ENCODE measurements around the gene CGB1.
"Not testable (repeated sequence)": the region's sequence is repeated elsewhere in the genome, so short reads cannot be mapped to it uniquely, and the experiment has no call there.

The CGB1 gene

DNA sequence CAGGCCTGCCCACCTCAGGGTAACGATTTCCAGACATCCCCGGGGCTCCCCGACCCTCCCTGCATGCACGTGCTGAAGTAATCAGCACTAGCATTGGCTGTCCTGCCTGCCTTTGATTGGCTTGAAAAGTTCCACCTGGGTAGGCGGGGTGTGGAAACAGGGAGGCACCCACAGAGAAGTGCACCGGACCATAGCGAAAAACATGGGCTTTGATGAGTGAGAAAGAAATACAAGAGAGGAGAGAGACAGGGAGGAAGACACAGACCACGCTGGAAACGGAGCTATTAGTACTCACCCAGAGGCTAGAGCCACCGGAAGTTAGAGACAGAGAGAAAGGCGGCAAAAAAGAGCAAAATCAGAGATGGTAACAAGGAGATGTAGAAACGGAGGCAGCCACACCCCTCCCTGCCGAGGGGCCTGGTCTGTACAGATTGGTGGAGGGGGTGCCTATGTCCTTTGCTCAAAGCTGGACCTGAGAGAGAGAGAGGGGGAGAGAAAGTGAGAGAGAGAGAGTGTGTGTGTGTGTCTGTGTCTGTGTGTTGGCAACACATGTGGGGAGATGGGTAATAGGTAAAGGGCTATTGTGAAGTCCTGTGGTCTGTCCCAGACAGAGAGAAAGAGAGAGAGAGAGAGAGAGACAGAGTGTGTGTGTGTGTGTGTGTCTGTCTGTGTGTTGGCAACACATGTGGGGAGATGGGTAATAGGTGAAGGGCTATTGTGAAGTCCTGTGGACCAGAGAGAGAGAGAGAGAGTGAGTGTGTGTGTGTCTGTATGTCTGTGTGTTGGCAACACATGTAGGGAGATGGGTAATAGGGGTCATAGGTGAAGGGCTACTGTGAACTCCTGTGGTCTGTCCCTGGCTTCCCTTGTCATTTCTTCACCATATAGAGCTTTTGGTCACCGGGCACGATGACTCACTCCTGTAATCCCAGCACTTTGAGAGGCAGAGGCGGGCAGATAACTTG, 15.5 kb downstream of the CGB1 start:
- DNase-seq (ENCODE audit: low read depth), result peak; percentile 70
- TF ChIP-seq, protein P1, sequence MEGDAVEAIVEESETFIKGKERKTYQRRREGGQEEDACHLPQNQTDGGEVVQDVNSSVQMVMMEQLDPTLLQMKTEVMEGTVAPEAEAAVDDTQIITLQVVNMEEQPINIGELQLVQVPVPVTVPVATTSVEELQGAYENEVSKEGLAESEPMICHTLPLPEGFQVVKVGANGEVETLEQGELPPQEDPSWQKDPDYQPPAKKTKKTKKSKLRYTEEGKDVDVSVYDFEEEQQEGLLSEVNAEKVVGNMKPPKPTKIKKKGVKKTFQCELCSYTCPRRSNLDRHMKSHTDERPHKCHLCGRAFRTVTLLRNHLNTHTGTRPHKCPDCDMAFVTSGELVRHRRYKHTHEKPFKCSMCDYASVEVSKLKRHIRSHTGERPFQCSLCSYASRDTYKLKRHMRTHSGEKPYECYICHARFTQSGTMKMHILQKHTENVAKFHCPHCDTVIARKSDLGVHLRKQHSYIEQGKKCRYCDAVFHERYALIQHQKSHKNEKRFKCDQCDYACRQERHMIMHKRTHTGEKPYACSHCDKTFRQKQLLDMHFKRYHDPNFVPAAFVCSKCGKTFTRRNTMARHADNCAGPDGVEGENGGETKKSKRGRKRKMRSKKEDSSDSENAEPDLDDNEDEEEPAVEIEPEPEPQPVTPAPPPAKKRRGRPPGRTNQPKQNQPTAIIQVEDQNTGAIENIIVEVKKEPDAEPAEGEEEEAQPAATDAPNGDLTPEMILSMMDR (conservative IDR thresholded peaks at IDR 0.05; ENCODE audit: control insufficient read depth, insufficient read depth, low read depth, low read length), result no peak
- H3K4me3 ChIP-seq (ENCODE audit: control insufficient read depth, low read depth, low read length), result no peak overlapping the region

DNA sequence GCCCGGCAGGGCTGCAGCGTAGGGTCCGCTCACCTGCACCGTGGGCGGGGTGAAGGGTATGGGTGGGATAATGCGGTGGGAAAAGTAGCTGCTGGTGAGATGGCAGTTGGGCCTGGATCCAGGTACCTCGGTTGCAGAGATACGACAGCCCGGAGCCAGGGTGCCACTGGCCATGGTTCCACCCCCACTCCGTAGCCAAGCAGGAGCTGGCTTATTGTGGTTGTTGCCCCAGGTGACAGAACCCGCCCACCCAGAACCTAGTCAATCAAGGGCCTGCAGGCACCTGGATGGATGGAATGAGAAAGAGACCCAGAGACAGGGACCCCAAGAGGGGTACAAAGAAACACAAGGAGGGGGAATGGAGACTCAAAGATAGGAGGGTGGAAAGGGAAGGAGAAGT, 16.4 kb downstream of the CGB1 start:
- no peak overlapping the region for H3K4me3 ChIP-seq (ENCODE audit: control insufficient read depth, low read depth, low read length)
- TF ChIP-seq, protein P1 (conservative IDR thresholded peaks at IDR 0.05; ENCODE audit: control insufficient read depth, insufficient read depth, low read depth, low read length), result no peak
- no peak for DNase-seq (ENCODE audit: low read depth)

DNA sequence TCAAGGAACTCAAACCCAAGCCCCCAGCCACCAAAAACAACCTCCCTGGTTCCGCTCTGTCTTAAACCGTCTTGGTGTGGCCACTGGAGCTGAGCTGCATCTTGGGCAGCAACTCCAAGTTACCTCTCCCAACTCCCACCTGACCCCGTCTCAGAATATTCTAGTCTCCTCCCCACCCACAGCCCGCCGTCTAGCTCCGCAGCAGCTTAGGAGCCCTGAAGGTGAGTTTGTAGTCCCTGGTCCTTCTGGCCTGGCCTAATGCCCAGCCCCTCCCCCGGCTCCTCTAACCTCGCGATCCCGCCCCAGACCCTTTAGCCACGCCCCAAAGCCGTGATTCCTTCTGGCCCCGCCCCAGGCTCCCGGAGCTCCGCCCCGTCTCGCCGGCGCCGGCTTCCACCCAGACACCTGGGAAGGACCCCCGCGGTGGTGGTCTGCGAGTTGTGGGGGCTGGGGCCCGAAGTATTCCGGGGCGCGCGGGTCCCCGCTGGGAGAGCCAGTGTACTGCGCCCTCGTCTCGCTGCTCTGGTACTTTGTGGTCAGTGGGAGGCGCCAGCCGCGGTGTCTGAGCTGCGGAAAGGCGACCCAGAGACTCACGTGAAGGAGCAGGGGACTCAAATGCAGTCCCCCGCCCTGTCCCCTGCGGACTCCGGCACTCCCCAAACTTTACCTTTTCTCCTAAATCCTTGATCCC, 17.3 kb downstream of the CGB1 start:
- TF ChIP-seq, protein P1 (conservative IDR thresholded peaks at IDR 0.05; ENCODE audit: control insufficient read depth, insufficient read depth, low read depth, low read length), result no peak
- DNase-seq (ENCODE audit: low read depth), result peak; percentile 31
- peak overlapping the region; percentile 27 for H3K4me3 ChIP-seq (ENCODE audit: control insufficient read depth, low read depth, low read length)

DNA sequence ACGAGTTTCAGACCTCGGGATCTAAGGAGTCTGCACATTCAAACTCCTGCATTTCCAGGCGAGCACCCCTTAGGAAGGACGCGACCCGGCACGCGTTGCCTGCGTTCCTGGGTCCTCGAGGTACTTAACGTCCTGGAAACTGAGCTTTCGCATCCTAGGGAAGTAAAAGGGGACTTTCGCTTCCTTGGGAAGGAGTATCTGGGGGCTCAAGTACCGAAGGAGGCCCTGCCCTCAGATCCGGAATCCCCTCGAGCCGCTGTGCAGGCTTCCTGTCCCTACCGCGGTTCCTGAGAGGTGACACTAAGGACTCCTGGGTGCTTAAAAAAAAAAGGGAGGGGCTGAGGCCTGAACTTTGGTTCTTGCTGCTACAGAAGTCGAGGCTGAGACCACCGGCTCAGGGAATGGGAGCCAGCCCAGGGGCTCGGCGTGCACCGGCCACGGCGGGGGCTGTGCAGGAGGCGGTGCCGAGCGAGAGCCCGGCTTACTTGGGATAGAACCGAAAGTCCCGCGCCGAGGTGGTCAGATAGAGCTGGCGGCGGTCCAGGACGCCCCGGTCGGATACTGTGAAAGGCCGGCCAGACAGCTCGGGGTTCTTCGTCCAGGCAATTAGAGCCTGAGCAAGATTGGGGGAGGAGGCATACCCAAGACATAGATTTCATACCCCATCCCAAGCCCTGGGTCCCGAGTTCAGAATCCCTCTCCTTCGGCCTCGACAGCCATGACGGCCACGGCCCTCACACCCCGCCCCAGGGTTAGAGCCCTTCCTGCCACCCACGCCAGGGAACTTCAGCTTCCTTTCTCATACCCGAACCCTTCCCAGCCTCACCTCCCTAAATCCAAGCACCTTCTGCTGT, 18.1 kb downstream of the CGB1 start:
- DNase-seq (ENCODE audit: low read depth), result not testable (repeated sequence)
- peak overlapping the region; percentile 31 for H3K4me3 ChIP-seq (ENCODE audit: control insufficient read depth, low read depth, low read length)

DNA sequence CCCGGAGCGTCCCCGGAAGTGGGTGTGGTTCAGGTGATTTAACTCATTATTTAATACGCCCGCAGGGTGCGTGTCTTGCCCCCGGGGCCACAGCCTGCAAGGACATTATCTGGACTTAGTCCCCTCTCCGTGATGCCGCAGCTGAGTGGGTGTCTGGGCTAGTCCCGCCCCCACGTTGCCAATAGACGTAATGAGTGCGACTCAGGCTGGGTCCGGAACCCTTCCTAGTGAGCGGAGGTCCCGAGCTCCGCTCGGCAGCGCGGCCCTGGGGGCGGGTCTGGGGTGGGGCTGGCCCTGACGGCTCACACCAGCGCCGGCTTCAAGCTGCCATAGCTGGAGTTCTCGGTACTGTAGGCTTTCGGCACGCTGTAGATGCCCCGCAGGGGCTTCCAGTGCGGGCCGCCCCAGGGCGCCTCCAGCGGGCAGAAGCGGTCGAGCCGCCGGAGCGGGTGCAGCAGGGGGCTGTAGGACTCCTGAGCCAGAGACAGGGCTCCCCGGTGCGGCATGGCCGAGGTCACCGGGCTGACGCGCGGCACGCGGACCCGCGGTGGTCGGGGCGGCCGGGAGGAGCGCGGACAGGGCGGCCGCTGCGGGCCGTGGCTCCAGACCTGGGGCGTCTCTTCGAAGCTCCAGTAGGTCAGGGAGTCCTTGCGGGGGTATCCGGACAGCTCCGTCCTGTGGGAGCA, 18.9 kb downstream of the CGB1 start:
- peak overlapping the region; percentile 27 for H3K4me3 ChIP-seq (ENCODE audit: control insufficient read depth, low read depth, low read length)
- DNase-seq (ENCODE audit: low read depth), result peak; percentile 48
- TF ChIP-seq, protein P1 (conservative IDR thresholded peaks at IDR 0.05; ENCODE audit: control insufficient read depth, insufficient read depth, low read depth, low read length), result peak; percentile 44

DNA sequence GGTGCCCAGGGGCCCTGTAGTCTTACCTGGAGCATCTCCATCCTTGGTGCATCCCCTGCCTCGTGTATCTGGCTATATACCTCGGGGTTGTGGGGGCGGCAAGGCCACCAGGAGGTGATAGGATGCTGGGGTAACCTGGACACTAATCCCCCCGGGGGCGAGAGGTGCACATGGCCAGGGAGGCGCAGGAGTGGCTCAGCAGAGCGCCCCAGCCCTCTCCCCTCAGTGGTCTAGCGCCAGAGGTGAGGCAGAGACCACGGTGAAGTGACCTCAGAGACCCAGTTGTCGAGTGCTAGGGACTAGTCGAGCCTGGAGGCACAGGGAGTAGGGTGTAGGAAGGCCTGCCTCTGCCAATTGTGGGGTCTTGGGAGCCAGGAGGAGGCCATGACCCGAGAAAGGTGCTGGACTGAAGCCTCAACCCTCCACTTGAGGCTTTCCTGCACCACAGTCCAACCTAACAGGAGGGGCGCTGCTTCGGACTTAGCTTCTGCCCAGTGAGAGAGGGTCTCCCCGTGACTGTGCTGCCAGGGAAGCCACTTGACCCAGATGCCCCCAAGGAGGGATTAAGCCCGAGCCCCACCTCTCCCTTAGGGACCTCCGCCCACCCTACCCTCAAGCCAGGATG, 19.5 kb downstream of the CGB1 start, which contains the start of gene LHB:
TSS of gene LHB (minus strand) at position 51 of the 625 bp plus-strand sequence. CDS start at position 41, 10 bp downstream.
- TF ChIP-seq, protein P1 (conservative IDR thresholded peaks at IDR 0.05; ENCODE audit: control insufficient read depth, insufficient read depth, low read depth, low read length), result no peak
- peak within 1 kb of the TSS; percentile 27 for H3K4me3 ChIP-seq (ENCODE audit: control insufficient read depth, low read depth, low read length)
- DNase-seq (ENCODE audit: low read depth), result no peak

Measured in fibroblast of mammary gland (primary cell).